Lower leg skin (tissue), 3 donors: Measurements from ENCODE around the gene TBXAS1.

Source experiments
- POLR2A ChIP-seq, 2 donors: fragments of 450-650 bp; IDR thresholded peaks; one replicate each; pipeline ENCODE4 v1.6.1; 2016 to 2017; ENCODE audit warnings: antibody characterized with exemption in 2 of 2, mild to moderate bottlenecking in 1 of 2, moderate library complexity in 1 of 2
- TF ChIP-seq, protein P1 (sequence below), 3 donors: fragments of 450-650 bp; IDR thresholded peaks; one replicate each; pipeline ENCODE4 v1.5.1; 2016; ENCODE audit warnings: antibody characterized with exemption in 3 of 3, mild to moderate bottlenecking in 3 of 3, moderate library complexity in 2 of 3

DNA sequence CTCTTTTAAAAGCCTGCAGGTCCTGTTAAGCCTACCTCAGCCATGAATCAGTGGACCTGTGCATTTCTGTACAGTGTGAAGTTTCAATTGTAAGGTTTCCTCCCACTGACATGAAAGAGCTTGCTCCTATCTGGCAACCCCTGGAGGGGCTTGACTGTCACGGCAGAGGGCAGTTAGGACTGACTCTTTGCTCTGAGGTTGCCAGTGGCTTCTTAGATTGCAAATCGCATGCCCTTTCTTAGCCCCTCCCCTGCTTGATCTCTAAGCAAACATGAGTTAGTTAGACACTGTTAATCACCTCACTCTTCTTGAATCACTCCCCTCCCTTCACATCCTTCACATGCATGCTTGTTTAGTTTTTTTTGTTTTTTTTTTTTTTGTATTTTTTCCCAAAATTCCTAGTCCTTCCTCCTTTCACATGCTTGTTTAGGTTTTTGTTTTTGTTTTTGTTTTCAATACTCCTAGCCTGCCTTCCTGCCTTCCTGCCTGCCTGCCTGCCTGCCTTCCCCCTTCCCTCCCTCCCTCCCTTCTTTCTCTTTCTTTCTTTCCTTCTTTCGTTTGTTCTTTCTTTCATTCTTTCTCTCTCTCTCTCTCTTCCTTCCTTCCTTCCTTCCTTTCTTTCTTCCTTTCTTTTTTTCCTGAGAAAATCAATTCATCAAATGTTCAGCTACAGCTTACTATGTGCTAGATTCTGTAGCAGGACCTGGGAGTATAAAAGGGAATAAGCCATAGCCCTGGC is 45.2 kb upstream of the TBXAS1 start:
- TF ChIP-seq POLR2A (IDR thresholded peaks at IDR 0.05) = no peak
- TF ChIP-seq, protein P1, sequence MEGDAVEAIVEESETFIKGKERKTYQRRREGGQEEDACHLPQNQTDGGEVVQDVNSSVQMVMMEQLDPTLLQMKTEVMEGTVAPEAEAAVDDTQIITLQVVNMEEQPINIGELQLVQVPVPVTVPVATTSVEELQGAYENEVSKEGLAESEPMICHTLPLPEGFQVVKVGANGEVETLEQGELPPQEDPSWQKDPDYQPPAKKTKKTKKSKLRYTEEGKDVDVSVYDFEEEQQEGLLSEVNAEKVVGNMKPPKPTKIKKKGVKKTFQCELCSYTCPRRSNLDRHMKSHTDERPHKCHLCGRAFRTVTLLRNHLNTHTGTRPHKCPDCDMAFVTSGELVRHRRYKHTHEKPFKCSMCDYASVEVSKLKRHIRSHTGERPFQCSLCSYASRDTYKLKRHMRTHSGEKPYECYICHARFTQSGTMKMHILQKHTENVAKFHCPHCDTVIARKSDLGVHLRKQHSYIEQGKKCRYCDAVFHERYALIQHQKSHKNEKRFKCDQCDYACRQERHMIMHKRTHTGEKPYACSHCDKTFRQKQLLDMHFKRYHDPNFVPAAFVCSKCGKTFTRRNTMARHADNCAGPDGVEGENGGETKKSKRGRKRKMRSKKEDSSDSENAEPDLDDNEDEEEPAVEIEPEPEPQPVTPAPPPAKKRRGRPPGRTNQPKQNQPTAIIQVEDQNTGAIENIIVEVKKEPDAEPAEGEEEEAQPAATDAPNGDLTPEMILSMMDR (IDR thresholded peaks at IDR 0.05) = no peak
